Body of pancreas (tissue), 4 donors: ENCODE results near the gene SSMEM1. TPM values are rescaled to one million over a fixed set of nuclear protein-coding genes. Genes with fewer than 3 reads are reported as not detected.
"Not testable (repeated sequence)": the region's sequence is repeated elsewhere in the genome, so short reads cannot be mapped to it uniquely, and the experiment has no call there.

Source experiments
- ATAC-seq: fragments of 150-250 bp; one replicate; pipeline ENCODE4 v1.9.1; 2016
- DNase-seq, 4 donors: peaks; one replicate each; pipeline ENCODE4 v3.0.0-alpha.2; 2019
- H3K27ac ChIP-seq, 4 donors: fragments of 200-600 bp; sonication (generic); 1 replicate in 3 of 4; 2 replicates in 1 of 4; pipeline versions ENCODE4 v1.5.1 to v1.6.1; 2016 to 2019; ENCODE audit warnings: mild to moderate bottlenecking in 1 of 4, mixed read lengths in 1 of 4, moderate library complexity in 1 of 4
- H3K27me3 ChIP-seq, 2 donors: fragments of 200-600 bp; sonication (generic); one replicate each; pipeline ENCODE4 v1.6.0; 2016; ENCODE audit warnings: mild to moderate bottlenecking in 1 of 2
- H3K36me3 ChIP-seq, 2 donors: fragments of 200-600 bp; sonication (generic); replicated peaks in 1 of 2; 2 replicates each; pipeline ENCODE4 v1.5.1; 2016; ENCODE audit warnings: low read depth in 2 of 2; ENCODE audit not compliant: insufficient read depth in 1 of 2
- H3K4me1 ChIP-seq: fragments of 200-600 bp; sonication (generic); one replicate; pipeline ENCODE4 v1.6.0; 2016
- H3K4me3 ChIP-seq, 2 donors: fragments of 200-600 bp; sonication (generic); 1 replicate in 1 of 2; 2 replicates in 1 of 2; pipeline ENCODE4 v1.5.1; 2016 to 2019
- H3K9me3 ChIP-seq, 3 donors: fragments of 200-600 bp; sonication (generic); 1 replicate in 2 of 3; 2 replicates in 1 of 3; pipeline ENCODE4 v1.5.1; 2016
- POLR2A ChIP-seq, 3 donors: fragments of 450-650 bp; IDR thresholded peaks; one replicate each; pipeline ENCODE4 v1.6.1; 2016; ENCODE audit warnings: antibody characterized with exemption in 3 of 3, mild to moderate bottlenecking in 2 of 3
- WGBS, 2 donors: methylation state at CpG; one replicate each; pipeline ENCODE4 v1.1.5; 2017; 5-methylcytosine and 5-hydroxymethylcytosine counted together
- intact Hi-C: fragments of 100-400 bp; cut with DNase I; formaldehyde crosslinking; loops from one replicate; pipeline ENCODE4 v1.15.1; 2023
- total RNA-seq, 2 donors: library from RNA; depleted of rRNA; stranded (reverse); fragments of >200 nt; gene quantifications; one replicate each; pipeline ENCODE4 v1.1.0, GENCODE V29; 2016
- TF ChIP-seq, protein P1 (sequence below), 7 experiments: fragments of 450-650 bp in 4 of 7; fragments of 200-600 bp in 3 of 7; sonication (generic) in 3 of 7; IDR thresholded peaks; one replicate each; pipeline ENCODE4 v1.5.1; 2016 to 2019; ENCODE audit warnings: antibody characterized with exemption in 7 of 7

Gene SSMEM1
- total RNA-seq, 2 donors from 2014 or later = not detected

DNA sequence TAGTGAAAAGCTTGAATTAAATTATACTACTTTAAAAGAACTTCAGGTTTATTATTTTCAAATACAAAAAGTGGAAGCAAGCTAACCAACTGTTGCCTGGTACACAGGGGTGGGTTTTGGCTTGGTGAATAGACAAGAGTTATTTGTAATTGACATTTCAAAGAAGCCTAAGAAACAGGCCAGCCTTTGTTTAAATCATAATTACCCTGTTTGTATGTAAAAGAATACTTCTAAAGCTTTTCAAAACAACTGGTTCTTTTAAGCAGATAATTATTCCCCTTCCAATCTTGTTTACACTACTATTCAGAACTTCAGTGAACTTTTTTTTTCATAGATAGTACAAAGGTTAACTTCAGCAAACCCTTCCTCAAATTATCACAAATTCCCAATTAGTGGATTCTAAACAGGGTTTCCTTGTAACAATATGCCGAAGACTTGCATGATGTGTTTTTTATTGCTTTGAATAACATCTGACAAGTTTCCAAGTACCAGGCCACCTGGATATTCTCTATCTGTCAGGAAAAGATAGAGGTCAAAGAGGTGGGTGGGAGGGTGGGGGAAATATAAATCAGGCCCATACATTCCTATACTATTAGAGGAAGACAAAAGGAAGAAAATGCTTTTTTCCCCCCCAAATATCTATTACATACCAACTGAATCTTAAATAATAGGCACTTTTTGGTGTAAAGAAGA, 20.4 kb downstream of the SSMEM1 start:
- TF ChIP-seq, protein P1, sequence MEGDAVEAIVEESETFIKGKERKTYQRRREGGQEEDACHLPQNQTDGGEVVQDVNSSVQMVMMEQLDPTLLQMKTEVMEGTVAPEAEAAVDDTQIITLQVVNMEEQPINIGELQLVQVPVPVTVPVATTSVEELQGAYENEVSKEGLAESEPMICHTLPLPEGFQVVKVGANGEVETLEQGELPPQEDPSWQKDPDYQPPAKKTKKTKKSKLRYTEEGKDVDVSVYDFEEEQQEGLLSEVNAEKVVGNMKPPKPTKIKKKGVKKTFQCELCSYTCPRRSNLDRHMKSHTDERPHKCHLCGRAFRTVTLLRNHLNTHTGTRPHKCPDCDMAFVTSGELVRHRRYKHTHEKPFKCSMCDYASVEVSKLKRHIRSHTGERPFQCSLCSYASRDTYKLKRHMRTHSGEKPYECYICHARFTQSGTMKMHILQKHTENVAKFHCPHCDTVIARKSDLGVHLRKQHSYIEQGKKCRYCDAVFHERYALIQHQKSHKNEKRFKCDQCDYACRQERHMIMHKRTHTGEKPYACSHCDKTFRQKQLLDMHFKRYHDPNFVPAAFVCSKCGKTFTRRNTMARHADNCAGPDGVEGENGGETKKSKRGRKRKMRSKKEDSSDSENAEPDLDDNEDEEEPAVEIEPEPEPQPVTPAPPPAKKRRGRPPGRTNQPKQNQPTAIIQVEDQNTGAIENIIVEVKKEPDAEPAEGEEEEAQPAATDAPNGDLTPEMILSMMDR (IDR thresholded peaks at IDR 0.05) = no peak
- TF ChIP-seq POLR2A (IDR thresholded peaks at IDR 0.05) = no peak
- Histone ChIP-seq H3K4me1 (peaks cover 4% of the 10 kb centered on the region), H3K27me3 (no peaks in the 10 kb centered on the region), H3K4me3 (no peak overlapping the region), H3K27ac (no peak overlapping the region), H3K36me3 (no peaks in the 10 kb centered on the region), H3K9me3 (no peaks in the 10 kb centered on the region)
- ATAC-seq (no peak), DNase-seq (no peak)
- 33 to 36% methylated on average over 1 of the region's 1 CpG for WGBS, 2 donors
- intact Hi-C loops = no loop called here

DNA sequence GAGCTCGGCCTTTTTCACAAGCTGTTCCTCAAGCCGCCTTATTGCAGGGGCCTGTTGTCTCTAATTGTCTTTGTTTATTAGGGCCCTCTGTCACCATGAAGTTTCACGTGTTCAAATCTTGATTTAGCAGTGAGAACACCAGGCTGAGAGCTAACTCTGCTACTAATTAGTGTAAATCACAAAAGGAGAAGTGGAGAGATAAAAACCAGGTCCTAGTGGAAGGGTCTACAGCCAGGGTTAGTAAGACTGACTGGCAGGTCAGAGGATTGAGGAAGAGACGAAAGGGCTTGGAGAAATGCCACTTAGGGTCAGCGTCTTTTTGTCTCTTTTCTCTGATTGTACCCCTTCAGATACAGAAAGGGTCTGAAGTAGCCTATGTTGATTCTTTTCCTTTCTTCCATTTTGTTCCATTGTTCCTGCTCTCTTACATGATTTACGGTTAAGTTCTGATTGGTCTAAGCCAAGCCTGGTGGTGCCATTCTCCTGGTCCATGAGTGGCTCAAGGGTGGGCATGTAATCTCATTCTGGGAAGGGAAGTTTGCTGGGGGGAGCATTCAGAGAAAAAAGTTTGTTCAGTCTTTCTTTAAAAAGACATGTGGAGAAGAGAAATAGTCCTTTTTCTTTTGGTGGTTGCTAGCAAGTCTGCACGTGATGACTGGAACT, 21.3 kb downstream of the SSMEM1 start:
- no peaks in the 10 kb centered on the region for H3K9me3 ChIP-seq
- TF ChIP-seq POLR2A (IDR thresholded peaks at IDR 0.05) = no peak
- TF ChIP-seq, protein P1 (IDR thresholded peaks at IDR 0.05) = no peak
- no peak overlapping the region for H3K27ac ChIP-seq
- no peaks in the 10 kb centered on the region for H3K36me3 ChIP-seq
- WGBS, 2 donors = 88 to 91% methylated on average over 7 of the region's 7 CpGs
- ATAC-seq (no peak), DNase-seq (no peak)
- no peak overlapping the region for H3K4me3 ChIP-seq
- no peaks in the 10 kb centered on the region for H3K27me3 ChIP-seq
- intact Hi-C loops = no loop called here
- peaks cover 6% of the 10 kb centered on the region for H3K4me1 ChIP-seq

DNA sequence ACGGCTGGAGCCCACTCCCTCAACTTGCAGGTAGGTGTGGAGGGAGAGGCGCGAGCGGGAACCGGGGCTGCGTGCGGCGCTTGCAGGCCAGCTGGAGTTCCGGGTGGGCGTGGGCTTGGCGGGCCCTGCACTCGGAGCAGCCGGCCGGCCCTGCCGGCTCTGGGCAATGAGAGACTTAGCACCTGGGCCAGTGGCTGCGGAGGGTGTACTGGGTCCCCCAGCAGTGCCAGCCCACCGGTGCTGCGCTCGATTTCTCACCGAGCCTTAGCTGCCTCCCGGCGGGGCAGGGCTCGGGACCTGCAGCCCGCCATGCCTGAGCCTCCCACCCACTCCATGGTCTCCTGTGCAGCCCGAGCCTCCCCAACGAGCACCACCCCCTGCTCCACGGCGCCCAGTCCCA, 22.3 kb downstream of the SSMEM1 start:
- intact Hi-C loops, H3K4me1 ChIP-seq, ATAC-seq, H3K9me3 ChIP-seq, H3K27ac ChIP-seq, H3K36me3 ChIP-seq, H3K4me3 ChIP-seq, H3K27me3 ChIP-seq, DNase-seq: not testable (repeated sequence)
- WGBS, 2 donors = 88 to 91% methylated on average over 4 to 25 of the region's 28 CpGs

DNA sequence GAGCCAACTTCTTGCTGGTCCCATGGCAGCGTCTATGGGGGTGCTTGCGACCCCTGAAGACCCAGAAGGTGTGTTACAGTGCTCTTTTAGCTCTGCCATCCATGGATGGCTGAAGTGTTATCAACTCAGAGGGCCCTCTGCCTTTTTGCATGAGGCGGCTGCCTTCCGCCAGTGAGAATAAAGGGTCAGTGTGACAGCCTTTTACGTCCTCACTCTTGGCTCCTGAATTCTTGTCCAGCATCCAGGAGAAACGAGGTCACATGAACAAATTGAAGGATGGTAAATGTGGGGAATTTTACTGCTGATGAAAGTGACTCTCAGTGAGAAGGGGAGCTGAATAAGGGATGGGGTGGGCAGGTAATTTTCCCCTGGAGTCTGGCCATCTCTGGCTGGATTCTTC, 24.1 kb downstream of the SSMEM1 start:
- H3K36me3 ChIP-seq = no peaks in the 10 kb centered on the region
- intact Hi-C loops = no loop called here
- peaks cover 9% of the 10 kb centered on the region for H3K4me1 ChIP-seq
- WGBS, 2 donors = 73 to 78% methylated on average over 6 of the region's 6 CpGs
- ATAC-seq (no peak), DNase-seq (no peak)
- no peaks in the 10 kb centered on the region for H3K27me3 ChIP-seq
- H3K27ac ChIP-seq = no peak overlapping the region
- H3K9me3 ChIP-seq = no peaks in the 10 kb centered on the region
- H3K4me3 ChIP-seq = no peak overlapping the region
- TF ChIP-seq, protein P1 (IDR thresholded peaks at IDR 0.05) = no peak
- TF ChIP-seq POLR2A (IDR thresholded peaks at IDR 0.05) = no peak

DNA sequence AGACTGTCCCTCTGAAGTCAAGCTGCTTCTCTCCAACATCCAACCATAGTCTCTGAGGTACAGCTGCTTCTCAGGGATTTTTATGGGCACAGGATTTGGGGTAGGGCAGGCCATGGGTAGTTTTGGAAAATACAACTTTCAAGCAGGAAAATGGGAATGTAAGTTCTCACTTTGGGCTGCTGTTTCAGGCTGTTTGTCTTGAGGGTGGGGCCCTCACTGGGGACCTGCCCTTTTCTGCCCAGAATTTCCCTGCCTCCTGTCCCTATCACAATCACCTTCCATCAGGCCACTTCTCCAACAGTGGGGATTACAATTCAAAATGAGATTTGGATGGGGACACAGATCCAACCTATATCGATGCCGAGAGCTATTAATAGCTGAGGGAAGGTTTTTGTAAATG, 24.5 kb downstream of the SSMEM1 start:
- H3K27ac ChIP-seq = no peak overlapping the region
- ATAC-seq (no peak), DNase-seq (no peak)
- 85 to 90% methylated on average over 2 of the region's 2 CpGs for WGBS, 2 donors
- H3K4me1 ChIP-seq = peaks cover 9% of the 10 kb centered on the region
- TF ChIP-seq, protein P1 (IDR thresholded peaks at IDR 0.05) = no peak
- no peak for TF ChIP-seq POLR2A (IDR thresholded peaks at IDR 0.05)
- no peaks in the 10 kb centered on the region for H3K9me3 ChIP-seq
- H3K36me3 ChIP-seq = no peaks in the 10 kb centered on the region
- no peaks in the 10 kb centered on the region for H3K27me3 ChIP-seq
- intact Hi-C loops = no loop called here
- no peak overlapping the region for H3K4me3 ChIP-seq
